Endodermal cell (in vitro differentiated cells): ENCODE results near the gene PASK. TPM values are rescaled to one million over a fixed set of nuclear protein-coding genes. Genes with fewer than 3 reads are reported as not detected.
A peak's percentile ranks its signal among the peaks of the same experiment; 100 is the strongest.

Experiments
- DNase-seq: peaks from one replicate; pipeline ENCODE4 v3.0.0-alpha.2; 2017
- H3K27ac ChIP-seq: 2 replicates; pipeline ENCODE4 v1.5.1; 2013; ENCODE audit warnings: mild to moderate bottlenecking, low read depth, low read length, moderate library complexity
- H3K27me3 ChIP-seq: 2 replicates; pipeline ENCODE4 v1.6.1; 2013; ENCODE audit warnings: mild to moderate bottlenecking, low read length, moderate library complexity; ENCODE audit not compliant: insufficient read depth, control insufficient read depth, poor library complexity, severe bottlenecking
- H3K36me3 ChIP-seq: 2 replicates; pipeline ENCODE4 v1.7.0; 2013; ENCODE audit warnings: mild to moderate bottlenecking, low read length, moderate library complexity; ENCODE audit not compliant: control insufficient read depth, insufficient read depth
- H3K4me1 ChIP-seq: one replicate; pipeline ENCODE4 v1.7.0; 2013; ENCODE audit warnings: low read length; ENCODE audit not compliant: control insufficient read depth, insufficient read depth
- H3K4me3 ChIP-seq: 2 replicates; pipeline ENCODE4 v1.5.1; 2013; ENCODE audit warnings: mild to moderate bottlenecking, low read length, moderate library complexity
- H3K9ac ChIP-seq: 2 replicates; pipeline ENCODE4 v1.6.1; 2013; ENCODE audit warnings: mild to moderate bottlenecking, low read length, moderate library complexity; ENCODE audit not compliant: poor library complexity, severe bottlenecking; ENCODE audit errors: extremely low read depth
- H3K9me3 ChIP-seq: 2 replicates; pipeline ENCODE4 v1.6.1; 2013; ENCODE audit warnings: mild to moderate bottlenecking, low read length, moderate library complexity; ENCODE audit not compliant: control insufficient read depth
- H3K27ac Mint-ChIP-seq: 2 replicates; pipeline ENCODE4 v1.8.0; 2020; ENCODE audit warnings: mixed read lengths
- H3K27me3 Mint-ChIP-seq: 2 replicates; pipeline ENCODE4 v1.8.0; 2021; ENCODE audit warnings: mild to moderate bottlenecking, mixed read lengths; ENCODE audit not compliant: insufficient read depth
- H3K36me3 Mint-ChIP-seq: 2 replicates; pipeline ENCODE4 v1.8.0; 2020; ENCODE audit warnings: low read depth, mixed read lengths
- H3K4me1 Mint-ChIP-seq: 2 replicates; pipeline ENCODE4 v1.8.0; 2020; ENCODE audit warnings: mixed read lengths
- H3K4me3 Mint-ChIP-seq: 2 replicates; pipeline ENCODE4 v1.8.0; 2020; ENCODE audit warnings: mild to moderate bottlenecking, moderate library complexity, mixed read lengths
- H3K9me3 Mint-ChIP-seq: 2 replicates; pipeline ENCODE4 v1.8.0; 2020; ENCODE audit warnings: mild to moderate bottlenecking, mixed read lengths
- CTCF ChIP-seq: fragments of 200-600 bp; sonication (generic); conservative IDR thresholded peaks from 2 replicates; pipeline ENCODE4 v1.5.0; 2021; ENCODE audit warnings: antibody characterized with exemption, mild to moderate bottlenecking
- WGBS, 2 experiments: methylation state at CpG; one replicate each; pipeline versions ENCODE4 v1.1.5 to v1.1.7; 2013; ENCODE audit warnings: missing lambda C conversion rate in 2 of 2, mixed read lengths in 1 of 2; ENCODE audit not compliant: insufficient coverage in 1 of 2, insufficient read length in 1 of 2; 5-methylcytosine and 5-hydroxymethylcytosine counted together
- total RNA-seq, 2 donors: library from RNA; stranded (reverse); fragmentation: NEBNext Ultra II Directional in 1 of 2; extraction: Animal tissue kit (Norgen Biotek cat#: 25700) in 1 of 2; gene quantifications; 2 replicates in 1 of 2; 3 replicates in 1 of 2; pipeline ENCODE4 v1.2.1, GENCODE V29; 2021

Gene PASK
- total RNA-seq, 2 donors from 2014 or later: 76.5 to 94.5 TPM

DNA sequence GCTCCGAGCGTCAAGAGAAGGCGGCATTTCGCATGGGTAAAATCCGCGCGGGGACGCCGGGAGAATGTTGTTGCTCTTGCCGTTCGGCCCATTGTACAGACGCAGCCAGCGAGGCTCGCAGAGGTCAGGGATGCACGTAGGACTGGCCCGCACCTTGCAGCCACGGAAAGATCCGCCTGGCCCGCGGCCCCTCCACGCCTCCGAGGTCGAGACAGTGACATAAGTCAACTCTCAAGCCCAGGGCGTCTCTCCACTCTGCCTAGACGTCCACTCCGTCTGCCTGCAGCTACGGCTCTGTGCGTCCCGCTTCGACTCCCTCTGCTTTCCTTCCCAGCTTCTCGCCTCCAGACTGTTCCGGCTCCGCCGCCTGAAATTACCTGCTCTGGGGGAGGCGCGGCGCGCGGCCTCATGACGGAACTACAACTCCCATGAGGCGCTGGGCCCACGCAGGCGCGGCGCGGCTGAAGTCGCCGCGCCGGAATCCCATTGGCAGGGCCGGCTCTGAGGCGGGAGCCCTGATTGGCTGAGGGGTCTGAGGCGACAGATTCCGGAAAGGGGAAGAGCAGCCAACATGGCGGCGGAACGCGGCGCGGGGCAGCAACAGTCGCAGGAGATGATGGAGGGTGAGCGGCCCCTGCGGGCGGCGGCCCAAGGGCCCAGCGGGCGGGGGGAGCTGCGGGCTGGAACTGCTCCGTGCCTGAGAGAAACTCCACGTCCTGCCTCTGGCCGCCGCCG is 820 bp upstream of the PASK start, which contains the start of gene PPP1R7:
Gene PPP1R7 (plus strand): TSS at position 543 of the 735 bp plus-strand sequence. CDS start 29 bp downstream, at position 572.
- peaks cover 2% of the 10 kb centered on the region for H3K27me3 Mint-ChIP-seq
- peaks cover 18% of the 10 kb centered on the region for H3K4me1 Mint-ChIP-seq
- WGBS, 2 experiments: 0% methylated on average over 34 to 73 of the region's 73 CpGs

DNA sequence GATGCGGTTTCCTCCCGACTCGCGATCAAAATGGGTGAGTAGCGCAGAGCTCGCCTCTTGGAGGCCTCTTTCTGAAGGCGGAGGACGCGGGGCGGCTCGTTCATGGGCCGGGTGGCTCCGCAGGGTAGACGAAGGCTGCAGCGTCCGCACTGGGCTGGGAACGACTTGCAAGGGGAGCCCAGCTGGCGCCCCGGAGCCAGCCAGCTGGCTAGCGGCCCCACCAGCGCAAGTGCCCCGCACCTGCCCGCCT is 328 bp upstream of the PASK start:
- Mint-ChIP-seq H3K4me1 (peaks cover 18% of the 10 kb centered on the region), H3K4me3 (peak overlapping the region; percentile 89), H3K27ac (peak overlapping the region; percentile 90), H3K36me3 (peaks cover 11% of the 10 kb centered on the region), H3K9me3 (no peaks in the 10 kb centered on the region), H3K27me3 (peaks cover 2% of the 10 kb centered on the region)
- peaks cover 5% of the 10 kb centered on the region for H3K27me3 ChIP-seq
- no peaks in the 10 kb centered on the region for H3K9me3 ChIP-seq
- H3K4me3 ChIP-seq: peak overlapping the region; percentile 92
- H3K4me1 ChIP-seq: no peaks in the 10 kb centered on the region
- TF ChIP-seq CTCF: no peak
- H3K27ac ChIP-seq: no peak overlapping the region
- H3K36me3 ChIP-seq: no peaks in the 10 kb centered on the region
- DNase-seq: no peak
- peak overlapping the region; percentile 69 for H3K9ac ChIP-seq
- 0% methylated on average over 18 to 23 of the region's 23 CpGs for WGBS, 2 experiments

More for the DNA sequence above, 820 bp upstream of the PASK start, which contains the start of gene PPP1R7:
- Histone ChIP-seq H3K27ac (no peak within 1 kb of the TSS), H3K4me1 (no peaks in the 10 kb centered on the region), H3K9ac (peak within 1 kb of the TSS; percentile 69), H3K27me3 (peaks cover 5% of the 10 kb centered on the region), H3K4me3 (peak within 1 kb of the TSS; percentile 92), H3K9me3 (no peaks in the 10 kb centered on the region), H3K36me3 (peaks cover 4% of the 10 kb centered on the region)
- peaks cover 10% of the 10 kb centered on the region for H3K36me3 Mint-ChIP-seq
- no peaks in the 10 kb centered on the region for H3K9me3 Mint-ChIP-seq
- H3K4me3 Mint-ChIP-seq: peak within 1 kb of the TSS; percentile 89
- peak; percentile 99 for DNase-seq
- no peak for TF ChIP-seq CTCF
- peak within 1 kb of the TSS; percentile 94 for H3K27ac Mint-ChIP-seq

DNA sequence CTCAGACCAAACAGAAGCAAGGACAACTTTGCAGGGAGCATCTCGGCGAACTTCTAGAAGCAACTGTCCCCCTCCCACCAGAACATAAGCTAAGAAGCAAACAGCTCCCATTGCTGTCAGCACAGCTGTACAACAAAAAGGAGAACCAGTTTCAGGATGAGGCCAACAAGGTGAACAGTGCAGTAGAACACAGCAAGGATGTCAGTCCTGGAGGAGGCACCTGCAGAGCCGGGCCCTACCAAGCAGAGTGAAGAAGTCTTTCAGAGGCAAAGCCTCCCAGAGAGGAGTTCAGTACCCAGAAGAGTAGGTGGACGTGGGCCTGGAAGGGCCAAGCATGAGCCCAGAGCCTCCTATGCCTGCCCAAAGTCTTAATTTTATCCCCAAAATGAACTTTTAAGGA is 1.0 kb downstream of the PASK start:
- Mint-ChIP-seq H3K4me3 (peak overlapping the region; percentile 89), H3K27me3 (peaks cover 2% of the 10 kb centered on the region), H3K4me1 (peaks cover 18% of the 10 kb centered on the region), H3K36me3 (peaks cover 13% of the 10 kb centered on the region), H3K9me3 (no peaks in the 10 kb centered on the region), H3K27ac (peak overlapping the region; percentile 19)
- TF ChIP-seq CTCF: no peak
- peaks cover 5% of the 10 kb centered on the region for H3K27me3 ChIP-seq
- H3K9ac ChIP-seq: peak overlapping the region; percentile 69
- DNase-seq: no peak
- H3K4me1 ChIP-seq: no peaks in the 10 kb centered on the region
- peak overlapping the region; percentile 92 for H3K4me3 ChIP-seq
- H3K36me3 ChIP-seq: no peaks in the 10 kb centered on the region
- no peak overlapping the region for H3K27ac ChIP-seq
- 83% methylated on average over 4 of the region's 4 CpGs for WGBS, 2 experiments
- no peaks in the 10 kb centered on the region for H3K9me3 ChIP-seq
